DOHH2 (cell line): ENCODE data around the gene SCN5A.
A peak's percentile ranks its signal among the peaks of the same experiment; 100 is the strongest.

Source experiments
- H3F3A ChIP-seq: fragments of 200-600 bp; sonication (generic), shearing (Covaris generic); 2 replicates; pipeline ENCODE4 v1.6.0; 2016; ENCODE audit warnings: antibody characterized with exemption, mild to moderate bottlenecking; ENCODE audit not compliant: control insufficient read depth, insufficient read depth
- H3K27ac ChIP-seq: fragments of 200-600 bp; sonication (generic); 2 replicates; pipeline ENCODE4 v1.5.1; 2014; ENCODE audit warnings: low read depth, mild to moderate bottlenecking, low read length, moderate library complexity
- H3K27me3 ChIP-seq: fragments of 200-600 bp; sonication (generic); 2 replicates; pipeline ENCODE4 v1.6.1; 2014; ENCODE audit warnings: mild to moderate bottlenecking, low read length, mixed read lengths; ENCODE audit not compliant: control insufficient read depth
- H3K36me3 ChIP-seq: fragments of 200-600 bp; sonication (generic); 2 replicates; pipeline ENCODE4 v1.6.1; 2014; ENCODE audit warnings: mild to moderate bottlenecking, low read length, moderate library complexity, mixed read lengths; ENCODE audit not compliant: control insufficient read depth
- H3K4me1 ChIP-seq: fragments of 200-600 bp; sonication (generic); 2 replicates; pipeline ENCODE4 v1.6.1; 2014; ENCODE audit warnings: mild to moderate bottlenecking, low read length, mixed read lengths; ENCODE audit not compliant: control insufficient read depth
- H3K4me2 ChIP-seq: fragments of 200-600 bp; sonication (generic); 2 replicates; pipeline ENCODE4 v1.6.0; 2014; ENCODE audit warnings: mild to moderate bottlenecking, low read length, moderate library complexity
- H3K4me3 ChIP-seq: fragments of 200-600 bp; sonication (generic); 2 replicates; pipeline ENCODE4 v1.5.1; 2014; ENCODE audit warnings: mild to moderate bottlenecking, low read length, mixed read lengths
- H3K79me2 ChIP-seq: fragments of 200-600 bp; sonication (generic); 2 replicates; pipeline ENCODE4 v1.6.1; 2014; ENCODE audit warnings: mild to moderate bottlenecking, low read length, mixed read lengths; ENCODE audit not compliant: control insufficient read depth
- H3K9me2 ChIP-seq: fragments of 200-600 bp; sonication (generic); replicated peaks from 2 replicates; pipeline ENCODE4 v1.6.1; 2014; ENCODE audit warnings: mild to moderate bottlenecking, low read length, mixed read lengths; ENCODE audit not compliant: control insufficient read depth
- H3K9me3 ChIP-seq: fragments of 200-600 bp; sonication (generic); 2 replicates; pipeline ENCODE4 v1.6.1; 2014; ENCODE audit warnings: antibody characterized with exemption, low read length, mixed read lengths; ENCODE audit not compliant: control insufficient read depth, insufficient read depth
- H4K20me1 ChIP-seq: fragments of 200-600 bp; sonication (generic); 2 replicates; pipeline ENCODE4 v1.6.0; 2014; ENCODE audit warnings: low read depth, mild to moderate bottlenecking, antibody characterized with exemption, low read length, moderate library complexity; ENCODE audit not compliant: control insufficient read depth, insufficient read depth
- EZH2phosphoT487 ChIP-seq: fragments of 200-600 bp; sonication (generic); IDR thresholded peaks from 2 replicates; pipeline ENCODE4 v1.6.1; 2017; ENCODE audit warnings: borderline replicate concordance, mild to moderate bottlenecking, antibody characterized with exemption, low read length, moderate library complexity, mixed read lengths
- TF ChIP-seq, protein P1 (sequence below): fragments of 200-600 bp; sonication (generic); IDR thresholded peaks from one replicate; pipeline ENCODE4 v1.5.1; 2014; ENCODE audit warnings: antibody characterized with exemption, mild to moderate bottlenecking, low read depth, low read length; ENCODE audit not compliant: poor library complexity, severe bottlenecking

SCN5A gene

DNA sequence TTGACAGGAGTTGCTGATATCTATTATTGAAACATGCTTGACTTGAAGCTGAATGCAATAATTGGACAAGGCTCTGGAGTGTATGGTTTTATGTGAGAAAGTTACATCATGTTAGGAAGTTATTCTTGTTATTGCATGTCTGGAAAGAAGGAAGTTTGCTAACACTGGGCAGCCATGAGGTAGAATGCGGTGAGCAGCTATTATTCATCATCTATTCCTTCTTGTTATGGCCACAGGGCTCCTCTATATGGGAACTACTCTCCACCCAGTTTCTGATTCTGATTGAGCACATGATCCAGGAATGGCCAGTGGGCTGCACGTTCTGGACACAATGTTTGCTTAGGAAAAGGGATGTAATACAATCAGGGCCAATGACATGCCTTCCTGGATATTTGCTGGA, 37.8 kb upstream of the SCN5A start:
- Histone ChIP-seq H3K4me3 (no peak overlapping the region), H3K79me2 (no peaks in the 10 kb centered on the region), H3K9me2 (no peaks in the 10 kb centered on the region), H3K9me3 (no peaks in the 10 kb centered on the region), H3K4me1 (no peaks in the 10 kb centered on the region), H3K36me3 (no peaks in the 10 kb centered on the region), H4K20me1 (no peaks in the 10 kb centered on the region), H3F3A (no peaks in the 10 kb centered on the region), H3K27me3 (no peaks in the 10 kb centered on the region), H3K27ac (no peak overlapping the region), H3K4me2 (no peak overlapping the region)
- no peak for TF ChIP-seq EZH2phosphoT487
- TF ChIP-seq, protein P1, sequence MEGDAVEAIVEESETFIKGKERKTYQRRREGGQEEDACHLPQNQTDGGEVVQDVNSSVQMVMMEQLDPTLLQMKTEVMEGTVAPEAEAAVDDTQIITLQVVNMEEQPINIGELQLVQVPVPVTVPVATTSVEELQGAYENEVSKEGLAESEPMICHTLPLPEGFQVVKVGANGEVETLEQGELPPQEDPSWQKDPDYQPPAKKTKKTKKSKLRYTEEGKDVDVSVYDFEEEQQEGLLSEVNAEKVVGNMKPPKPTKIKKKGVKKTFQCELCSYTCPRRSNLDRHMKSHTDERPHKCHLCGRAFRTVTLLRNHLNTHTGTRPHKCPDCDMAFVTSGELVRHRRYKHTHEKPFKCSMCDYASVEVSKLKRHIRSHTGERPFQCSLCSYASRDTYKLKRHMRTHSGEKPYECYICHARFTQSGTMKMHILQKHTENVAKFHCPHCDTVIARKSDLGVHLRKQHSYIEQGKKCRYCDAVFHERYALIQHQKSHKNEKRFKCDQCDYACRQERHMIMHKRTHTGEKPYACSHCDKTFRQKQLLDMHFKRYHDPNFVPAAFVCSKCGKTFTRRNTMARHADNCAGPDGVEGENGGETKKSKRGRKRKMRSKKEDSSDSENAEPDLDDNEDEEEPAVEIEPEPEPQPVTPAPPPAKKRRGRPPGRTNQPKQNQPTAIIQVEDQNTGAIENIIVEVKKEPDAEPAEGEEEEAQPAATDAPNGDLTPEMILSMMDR: no peak

DNA sequence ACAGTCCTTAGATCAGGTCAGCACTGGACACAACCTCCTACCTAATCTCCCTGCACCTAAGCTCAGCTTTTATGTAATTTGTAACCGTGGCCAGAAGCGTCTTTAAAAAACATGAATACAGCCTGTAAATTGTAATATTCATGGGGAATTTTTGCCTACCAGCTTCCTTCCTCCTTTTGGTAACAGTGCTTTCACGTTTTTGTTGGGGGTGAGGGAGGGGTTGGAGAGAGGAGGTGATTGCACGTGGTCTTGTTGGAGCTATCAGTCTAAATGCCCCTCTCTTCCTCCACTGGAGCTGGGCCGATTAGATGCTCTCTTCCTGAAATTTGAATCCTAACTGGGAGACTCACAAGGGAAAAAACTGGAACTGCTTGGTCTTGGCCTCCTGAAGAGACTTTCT, 35.1 kb upstream of the SCN5A start:
- H3K4me3 ChIP-seq: no peak overlapping the region
- H3K4me2 ChIP-seq: no peak overlapping the region
- no peak overlapping the region for H3K27ac ChIP-seq
- no peaks in the 10 kb centered on the region for H4K20me1 ChIP-seq
- H3K79me2 ChIP-seq: no peaks in the 10 kb centered on the region
- no peaks in the 10 kb centered on the region for H3K9me3 ChIP-seq
- H3K36me3 ChIP-seq: no peaks in the 10 kb centered on the region
- no peaks in the 10 kb centered on the region for H3K4me1 ChIP-seq
- no peaks in the 10 kb centered on the region for H3K27me3 ChIP-seq
- H3F3A ChIP-seq: no peaks in the 10 kb centered on the region
- no peaks in the 10 kb centered on the region for H3K9me2 ChIP-seq
- TF ChIP-seq, protein P1: no peak
- TF ChIP-seq EZH2phosphoT487: no peak

DNA sequence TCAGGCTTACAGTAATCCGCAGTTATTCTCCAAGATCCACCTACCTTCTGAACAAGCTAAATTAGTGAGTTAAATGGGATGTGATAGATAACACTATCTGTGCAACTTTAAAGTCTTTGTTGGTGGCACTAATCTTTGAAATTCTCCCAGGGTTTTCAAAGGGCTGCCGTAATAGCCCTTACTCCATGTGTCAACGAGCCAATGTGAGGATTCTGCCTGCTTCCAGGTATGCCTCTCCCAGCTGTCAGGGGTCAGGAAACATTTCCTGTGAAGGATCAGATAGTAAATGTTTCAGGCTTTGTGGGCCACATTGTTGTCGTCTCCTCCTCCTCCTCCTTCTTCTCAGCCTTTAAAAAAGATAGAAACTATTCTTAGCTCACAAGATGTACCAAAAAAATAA, 20.2 kb upstream of the SCN5A start:
- TF ChIP-seq EZH2phosphoT487: no peak
- TF ChIP-seq, protein P1: no peak
- H3K9me2 ChIP-seq: no peaks in the 10 kb centered on the region
- H4K20me1 ChIP-seq: no peaks in the 10 kb centered on the region
- no peak overlapping the region for H3K4me2 ChIP-seq
- no peaks in the 10 kb centered on the region for H3K9me3 ChIP-seq
- no peaks in the 10 kb centered on the region for H3K79me2 ChIP-seq
- H3K27ac ChIP-seq: no peak overlapping the region
- no peaks in the 10 kb centered on the region for H3K4me1 ChIP-seq
- no peaks in the 10 kb centered on the region for H3K27me3 ChIP-seq
- H3F3A ChIP-seq: no peaks in the 10 kb centered on the region
- no peaks in the 10 kb centered on the region for H3K36me3 ChIP-seq
- no peak overlapping the region for H3K4me3 ChIP-seq

- Histone ChIP-seq H3K4me2 (no peak overlapping the region), H3K79me2 (no peaks in the 10 kb centered on the region), H3K27me3 (peaks cover 5% of the 10 kb centered on the region; the same call in 1 of the 2 replicates), H3K9me3 (no peaks in the 10 kb centered on the region), H3K27ac (no peak overlapping the region), H3F3A (no peaks in the 10 kb centered on the region), H3K9me2 (no peaks in the 10 kb centered on the region), H3K4me3 (no peak overlapping the region), H3K36me3 (no peaks in the 10 kb centered on the region), H4K20me1 (no peaks in the 10 kb centered on the region), H3K4me1 (no peaks in the 10 kb centered on the region)
- TF ChIP-seq, protein P1: peak; percentile 71
- no peak for TF ChIP-seq EZH2phosphoT487
Measured at GRCh38 chr3:38662544-38662943, 13.1 kb upstream of the SCN5A start.
